AG04449 (cell line): ENCODE results near the gene CYP26B1.

Experiments
- CTCF ChIA-PET: fragments of 350-600 bp; formaldehyde crosslinking; extraction: SDS; loops from one replicate; lab custom pipeline; 2021; ENCODE audit warnings: antibody characterized with exemption; lab: Yijun Ruan, JAX
- POLR2A ChIA-PET: fragments of 400-600, 350-600 bp; formaldehyde crosslinking; extraction: SDS; loops from one replicate; lab custom pipeline; 2020; ENCODE audit warnings: antibody characterized with exemption, inconsistent platforms; lab: Yijun Ruan, JAX
- DNase-seq: peaks from one replicate; pipeline ENCODE4 v3.0.0-alpha.2; 2010; ENCODE audit warnings: low read depth, low spot score
- H3K4me3 ChIP-seq: 2 replicates; pipeline ENCODE4 v1.5.1; 2011; ENCODE audit warnings: low read depth, mild to moderate bottlenecking, control low read depth, low read length
- TF ChIP-seq, protein P1 (sequence below): IDR thresholded peaks from one replicate; pipeline ENCODE4 v1.5.1; 2011; ENCODE audit warnings: mild to moderate bottlenecking, moderate library complexity, low read length, control low read depth, inconsistent platforms; ENCODE audit not compliant: insufficient read depth; ENCODE audit errors: missing control alignments

Gene CYP26B1

GRCh38 chr2:72141881-72142451, 5.7 kb downstream of the CYP26B1 start:
- DNase-seq, result no peak
- no peak overlapping the region for H3K4me3 ChIP-seq
- ChIA-PET CTCF (interaction anchor here (0.9 kb wide), 1 partner anchor 438 kb away, joined by 4 read pairs; no protein-coding TSS in a partner anchor), POLR2A (no interaction called here)
- TF ChIP-seq, protein P1, sequence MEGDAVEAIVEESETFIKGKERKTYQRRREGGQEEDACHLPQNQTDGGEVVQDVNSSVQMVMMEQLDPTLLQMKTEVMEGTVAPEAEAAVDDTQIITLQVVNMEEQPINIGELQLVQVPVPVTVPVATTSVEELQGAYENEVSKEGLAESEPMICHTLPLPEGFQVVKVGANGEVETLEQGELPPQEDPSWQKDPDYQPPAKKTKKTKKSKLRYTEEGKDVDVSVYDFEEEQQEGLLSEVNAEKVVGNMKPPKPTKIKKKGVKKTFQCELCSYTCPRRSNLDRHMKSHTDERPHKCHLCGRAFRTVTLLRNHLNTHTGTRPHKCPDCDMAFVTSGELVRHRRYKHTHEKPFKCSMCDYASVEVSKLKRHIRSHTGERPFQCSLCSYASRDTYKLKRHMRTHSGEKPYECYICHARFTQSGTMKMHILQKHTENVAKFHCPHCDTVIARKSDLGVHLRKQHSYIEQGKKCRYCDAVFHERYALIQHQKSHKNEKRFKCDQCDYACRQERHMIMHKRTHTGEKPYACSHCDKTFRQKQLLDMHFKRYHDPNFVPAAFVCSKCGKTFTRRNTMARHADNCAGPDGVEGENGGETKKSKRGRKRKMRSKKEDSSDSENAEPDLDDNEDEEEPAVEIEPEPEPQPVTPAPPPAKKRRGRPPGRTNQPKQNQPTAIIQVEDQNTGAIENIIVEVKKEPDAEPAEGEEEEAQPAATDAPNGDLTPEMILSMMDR, result no peak

DNA sequence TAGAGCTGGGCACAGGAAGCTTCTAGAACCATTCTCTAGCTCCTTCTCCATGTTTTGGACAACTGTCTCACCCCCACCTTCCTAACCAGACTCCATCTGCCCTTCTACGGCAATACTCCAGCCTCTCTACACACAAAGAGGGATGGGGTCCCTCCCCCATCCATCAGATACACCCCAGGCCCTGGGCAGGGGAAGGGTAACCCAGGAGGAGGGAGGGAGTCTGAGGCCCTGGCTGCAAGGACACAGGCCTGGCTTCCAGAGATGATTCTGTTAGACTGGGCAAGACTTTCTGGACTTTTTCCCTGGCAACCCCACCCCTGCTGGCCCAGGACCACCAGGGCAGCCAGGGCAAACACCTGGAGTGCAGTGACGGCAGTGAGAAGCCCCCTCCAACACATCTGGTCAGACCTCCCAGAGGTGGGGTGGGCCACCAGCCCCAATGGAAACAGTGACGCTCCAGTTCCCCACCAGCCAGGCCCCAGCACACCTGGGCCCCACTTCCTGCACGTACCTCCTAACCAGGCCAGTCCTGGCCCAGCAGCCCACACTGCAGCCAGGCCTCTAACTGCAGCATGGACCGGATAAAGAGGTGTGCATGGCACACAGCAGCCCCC, 6.5 kb downstream of the CYP26B1 start:
- TF ChIP-seq, protein P1, result no peak

DNA sequence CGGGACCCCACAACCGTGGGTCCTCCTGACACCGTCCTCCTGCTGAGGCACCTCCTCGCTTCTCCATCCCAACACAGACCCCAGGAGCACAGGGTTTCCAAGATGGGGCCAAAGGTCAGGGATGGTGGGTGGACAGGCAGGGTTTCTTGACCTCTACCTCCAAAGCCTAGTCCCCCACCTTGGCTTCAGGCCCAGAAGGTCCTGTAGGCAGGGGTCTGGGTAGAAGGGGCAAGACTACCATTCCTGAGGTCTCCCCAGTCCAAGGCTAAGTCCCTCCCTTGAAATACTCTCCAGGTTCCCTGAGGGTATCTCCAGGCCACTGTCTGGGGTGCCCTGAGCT, 7.1 kb downstream of the CYP26B1 start:
- H3K4me3 ChIP-seq, result no peak overlapping the region
- TF ChIP-seq, protein P1, result no peak
- DNase-seq, result no peak
- ChIA-PET CTCF (interaction anchor here (1.3 to 2.1 kb wide), 3 partner anchors 10 to 353 kb away, joined by 3 to 6 read pairs (median 5); no protein-coding TSS in a partner anchor), POLR2A (no interaction called here)

More for the DNA sequence above, 6.5 kb downstream of the CYP26B1 start:
- POLR2A ChIA-PET, result no interaction called here
- DNase-seq, result no peak
- no peak overlapping the region for H3K4me3 ChIP-seq
- CTCF ChIA-PET, result interaction anchor here (0.9 to 1.3 kb wide), 2 partner anchors 9 to 439 kb away, joined by 4 to 5 read pairs; no protein-coding TSS in a partner anchor

GRCh38 chr2:72139874-72140620, 7.6 kb downstream of the CYP26B1 start:
- CTCF ChIA-PET, result interaction anchor here (0.9 to 3.3 kb wide), 7 partner anchors 10 to 439 kb away, joined by 3 to 17 read pairs (median 3); no protein-coding TSS in a partner anchor
- POLR2A ChIA-PET, result no interaction called here
- no peak for DNase-seq
- no peak overlapping the region for H3K4me3 ChIP-seq
- TF ChIP-seq, protein P1, result no peak

DNA sequence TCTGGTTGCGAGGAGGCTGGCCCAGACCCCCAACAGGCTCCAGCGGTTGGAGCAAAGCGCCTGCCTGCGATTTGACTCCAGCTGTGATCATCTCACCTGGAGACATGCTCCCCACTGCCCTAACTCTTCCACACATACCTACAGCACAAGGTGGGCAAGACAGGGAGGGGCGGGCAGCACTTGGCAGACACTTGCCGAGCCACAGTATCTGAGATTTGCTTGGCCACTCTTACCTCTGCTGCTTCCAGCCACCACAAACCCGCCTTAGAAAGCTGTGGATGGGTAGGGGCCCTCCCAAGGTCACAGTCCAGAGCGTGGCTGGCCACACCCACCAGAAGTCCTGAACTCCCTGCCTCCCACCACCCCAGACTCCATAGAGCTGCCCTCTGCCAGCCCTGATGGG, 8.2 kb downstream of the CYP26B1 start:
- no peak for DNase-seq
- ChIA-PET CTCF (interaction anchor here (0.9 to 3.3 kb wide), 6 partner anchors 10 to 440 kb away, joined by 3 to 17 read pairs (median 3); no protein-coding TSS in a partner anchor), POLR2A (no interaction called here)
- H3K4me3 ChIP-seq, result no peak overlapping the region
- TF ChIP-seq, protein P1, result no peak
